Heart left ventricle (tissue), 13 donors: ENCODE data around the gene KCNJ5.

Experiments
- CTCF ChIP-seq, 12 donors: fragments of 200-600 bp; sonication (generic) in 4 of 12; IDR thresholded peaks; one replicate each; pipeline versions ENCODE4 v1.5.0 to v1.8.0; 2018 to 2022; ENCODE audit warnings: antibody characterized with exemption in 12 of 12, mild to moderate bottlenecking in 5 of 12
- POLR2A ChIP-seq, 2 donors: fragments of 450-650 bp; IDR thresholded peaks; one replicate each; pipeline ENCODE4 v1.6.1; 2017; ENCODE audit warnings: antibody characterized with exemption in 2 of 2, mild to moderate bottlenecking in 2 of 2, moderate library complexity in 2 of 2
- donor health status: ischemic (EF 13 %, LVEDD 7.1; RV severe dilation, severe dysfunction).
- donor health status: DM: no; HTN: yes; CAD: no.
- donor health status: DM: no; HTN: no; CAD: no.
- donor health status: ischemic (EF 25% LVEDD 6.9; RV normal size, moderate dysfunction).
- donor health status: ischemic (EF 25% LVEDD 5.7; RV mildly dilated, moderate dysfunction).
- donor health status: ischemic (EF 35%, LVEDD 5.7; RV mildly dilated, moderate dysfunction).
- donor health status: nonischemic (EF 11% LVEDD 7.7; RV severe dilation, severe dysfunction).
- donor health status: DM: yes; HTN: yes; CAD: no.
- donor health status: PGD.
- donor health status: ischemic (EF 29% LVEDD 5.4; RV normal size, mild dysfunction).
- donor health status: nonischemic (EF 23%, LVEDD 6.1; RV moderate dilation, normal function).

GRCh38 chr11:128882451-128882850, 8.7 kb upstream of the KCNJ5 start:
- no peak for TF ChIP-seq POLR2A (IDR thresholded peaks at IDR 0.05)
- TF ChIP-seq CTCF (IDR thresholded peaks at IDR 0.05) = no peak
